RWPE2 (cell line): ENCODE data around the gene FBXL16.

Source experiments
- ATAC-seq: fragments of 200-7000 bp; cut with Tn5 transposase; 3 replicates; pipeline ENCODE4 v1.9.1; 2021; ENCODE audit warnings: low read depth
- DNase-seq: peaks from one replicate; pipeline ENCODE4 v3.0.0-alpha.2; 2020; ENCODE audit warnings: low spot score
- H3K27ac ChIP-seq: fragments of 450-650 bp; 2 replicates; pipeline ENCODE4 v1.5.1; 2017; ENCODE audit warnings: mild to moderate bottlenecking; ENCODE audit not compliant: poor library complexity, severe bottlenecking
- H3K27me3 ChIP-seq: fragments of 250-450 bp; sonication (Bioruptor Pico); 2 replicates; pipeline ENCODE4 v1.5.1; 2021; ENCODE audit warnings: mild to moderate bottlenecking, moderate library complexity; ENCODE audit not compliant: insufficient read depth, poor library complexity, severe bottlenecking
- H3K36me3 ChIP-seq: fragments of 250-450 bp; sonication (Bioruptor Pico); 2 replicates; pipeline ENCODE4 v1.5.1; 2020; ENCODE audit warnings: low read depth, mild to moderate bottlenecking, moderate library complexity
- H3K4me1 ChIP-seq: fragments of 250-450 bp; sonication (Bioruptor Pico); 2 replicates; pipeline ENCODE4 v1.5.1; 2021; ENCODE audit warnings: mild to moderate bottlenecking, moderate library complexity; ENCODE audit not compliant: insufficient read depth, poor library complexity, severe bottlenecking
- H3K4me3 ChIP-seq: fragments of 250-450 bp; sonication (Bioruptor Pico); 2 replicates; pipeline ENCODE4 v1.5.1; 2021; ENCODE audit warnings: mild to moderate bottlenecking, moderate library complexity; ENCODE audit not compliant: severe bottlenecking
- H3K9me3 ChIP-seq: fragments of 250-450 bp; sonication (Bioruptor Pico); 2 replicates; pipeline ENCODE4 v1.5.1; 2021; ENCODE audit warnings: mild to moderate bottlenecking, moderate library complexity; ENCODE audit not compliant: severe bottlenecking
- CTCF ChIP-seq: fragments of 450-650 bp; IDR thresholded peaks from one replicate; pipeline ENCODE4 v1.5.1; 2017; ENCODE audit warnings: mild to moderate bottlenecking, moderate library complexity; ENCODE audit not compliant: poor library complexity, severe bottlenecking

FBXL16 gene

GRCh38 chr16:670485-671352 lies 34.9 kb downstream of the FBXL16 start:
- no peaks in the 10 kb centered on the region for H3K9me3 ChIP-seq
- no peak overlapping the region for H3K27ac ChIP-seq
- peaks cover 46% of the 10 kb centered on the region for H3K36me3 ChIP-seq
- DNase-seq (no peak), ATAC-seq (no peak)
- no peaks in the 10 kb centered on the region for H3K4me1 ChIP-seq
- no peaks in the 10 kb centered on the region for H3K27me3 ChIP-seq
- no peak overlapping the region for H3K4me3 ChIP-seq
- TF ChIP-seq CTCF, result no peak

- Histone ChIP-seq H3K36me3 (peaks cover 46% of the 10 kb centered on the region), H3K4me3 (no peak overlapping the region), H3K27ac (no peak overlapping the region), H3K27me3 (no peaks in the 10 kb centered on the region), H3K4me1 (no peaks in the 10 kb centered on the region), H3K9me3 (no peaks in the 10 kb centered on the region)
- ATAC-seq, result no peak
- no peak for TF ChIP-seq CTCF
- DNase-seq, result no peak
Observed at GRCh38 chr16:669666-670065, 35.9 kb downstream of the FBXL16 start.

GRCh38 chr16:668519-669171 lies 37.0 kb downstream of the FBXL16 start:
- Histone ChIP-seq H3K9me3 (no peaks in the 10 kb centered on the region), H3K27ac (peak overlapping the region; percentile 68), H3K4me3 (peak overlapping the region; percentile 72), H3K4me1 (no peaks in the 10 kb centered on the region), H3K36me3 (peaks cover 39% of the 10 kb centered on the region), H3K27me3 (no peaks in the 10 kb centered on the region)
- no peak for TF ChIP-seq CTCF
- peak; percentile 7; the same call in 1 of the 3 replicates for ATAC-seq
- no peak for DNase-seq

- ATAC-seq (peak; percentile 90), DNase-seq (peak; percentile 91)
- peak within 1 kb of the TSS; percentile 72 for H3K4me3 ChIP-seq
- peaks cover 35% of the 10 kb centered on the region for H3K36me3 ChIP-seq
- no peaks in the 10 kb centered on the region for H3K4me1 ChIP-seq
- TF ChIP-seq CTCF, result peak; percentile 97
- H3K27ac ChIP-seq, result peak within 1 kb of the TSS; percentile 68
- H3K27me3 ChIP-seq, result no peaks in the 10 kb centered on the region
- no peaks in the 10 kb centered on the region for H3K9me3 ChIP-seq
Observed at GRCh38 chr16:667780-668518, 37.7 kb downstream of the FBXL16 start, which contains the start of gene RHOT2. Gene RHOT2, plus strand, starts transcription at chr16:668132. Its CDS starts 68 bp downstream, at chr16:668200.
